NCI-H1092 treated with DMSO at 0.1 percent for 48 hours (cell line): Measurements from ENCODE around the gene AGFG1.

ENCODE experiments used
- DNase-seq: peaks from one replicate; lab custom pipeline; 2025; lab: John Stamatoyannopoulos, UW

The AGFG1 gene, protein sequence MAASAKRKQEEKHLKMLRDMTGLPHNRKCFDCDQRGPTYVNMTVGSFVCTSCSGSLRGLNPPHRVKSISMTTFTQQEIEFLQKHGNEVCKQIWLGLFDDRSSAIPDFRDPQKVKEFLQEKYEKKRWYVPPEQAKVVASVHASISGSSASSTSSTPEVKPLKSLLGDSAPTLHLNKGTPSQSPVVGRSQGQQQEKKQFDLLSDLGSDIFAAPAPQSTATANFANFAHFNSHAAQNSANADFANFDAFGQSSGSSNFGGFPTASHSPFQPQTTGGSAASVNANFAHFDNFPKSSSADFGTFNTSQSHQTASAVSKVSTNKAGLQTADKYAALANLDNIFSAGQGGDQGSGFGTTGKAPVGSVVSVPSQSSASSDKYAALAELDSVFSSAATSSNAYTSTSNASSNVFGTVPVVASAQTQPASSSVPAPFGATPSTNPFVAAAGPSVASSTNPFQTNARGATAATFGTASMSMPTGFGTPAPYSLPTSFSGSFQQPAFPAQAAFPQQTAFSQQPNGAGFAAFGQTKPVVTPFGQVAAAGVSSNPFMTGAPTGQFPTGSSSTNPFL

DNA sequence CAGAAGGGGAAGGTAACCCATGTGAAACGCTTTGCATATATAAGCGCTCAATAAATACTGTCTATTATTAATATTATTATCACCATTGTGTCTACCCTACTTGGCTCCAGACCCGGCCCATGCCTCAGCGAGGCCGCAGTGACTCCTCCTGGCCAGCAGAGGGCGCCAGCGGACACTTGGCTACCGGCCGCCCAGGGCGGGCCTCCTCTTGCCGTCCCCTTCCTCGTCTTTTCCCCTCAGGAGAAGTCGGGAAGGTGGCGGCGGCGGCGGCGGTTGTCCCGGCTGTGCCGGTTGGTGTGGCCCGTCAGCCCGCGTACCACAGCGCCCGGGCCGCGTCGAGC lies at the start of gene AGFG1:
Gene AGFG1, plus strand, starts transcription at position 233 of the 341 bp plus-strand sequence. CDS start 266 bp downstream, outside the sequence.
- peak; percentile 73 for DNase-seq

DNA sequence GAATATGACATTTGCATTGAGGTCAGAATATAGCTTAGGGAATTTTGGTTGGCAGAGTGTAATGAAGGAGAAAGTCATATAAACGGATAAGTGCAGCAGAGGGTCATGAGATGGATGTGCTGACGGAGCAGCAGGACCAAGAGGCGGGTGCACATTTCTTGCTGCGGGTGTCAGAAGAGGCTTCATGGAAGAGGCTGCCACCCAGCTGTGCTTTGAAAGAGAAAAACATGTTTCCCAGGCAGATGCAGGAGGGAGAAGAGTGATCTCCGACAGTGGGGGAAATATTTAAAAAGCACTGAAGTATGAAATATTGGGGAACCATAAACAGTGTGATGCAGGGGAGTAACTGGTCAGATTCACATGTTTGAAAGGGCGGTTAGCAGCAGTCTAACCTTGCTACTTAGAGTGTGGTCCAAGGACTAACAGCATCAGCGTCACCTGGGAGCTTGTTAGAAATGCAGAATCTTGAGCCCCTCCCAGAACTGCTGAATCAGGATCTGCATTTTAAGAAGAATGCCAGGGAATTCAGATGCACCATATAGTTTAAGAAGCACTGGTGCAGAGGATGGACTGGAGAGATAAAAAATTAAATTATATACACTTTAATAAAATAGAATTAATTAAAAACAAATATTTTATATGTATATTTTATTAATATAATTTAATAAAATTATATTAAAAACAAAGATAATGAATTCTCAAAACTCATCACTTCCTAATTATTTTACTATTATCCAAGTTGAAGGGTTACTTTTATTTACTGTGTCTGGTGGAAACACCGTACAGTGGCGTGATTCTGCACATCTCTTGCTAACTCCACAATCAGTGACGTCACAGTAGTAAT lies 48.1 kb upstream of the AGFG1 start:
- no peak for DNase-seq

DNA sequence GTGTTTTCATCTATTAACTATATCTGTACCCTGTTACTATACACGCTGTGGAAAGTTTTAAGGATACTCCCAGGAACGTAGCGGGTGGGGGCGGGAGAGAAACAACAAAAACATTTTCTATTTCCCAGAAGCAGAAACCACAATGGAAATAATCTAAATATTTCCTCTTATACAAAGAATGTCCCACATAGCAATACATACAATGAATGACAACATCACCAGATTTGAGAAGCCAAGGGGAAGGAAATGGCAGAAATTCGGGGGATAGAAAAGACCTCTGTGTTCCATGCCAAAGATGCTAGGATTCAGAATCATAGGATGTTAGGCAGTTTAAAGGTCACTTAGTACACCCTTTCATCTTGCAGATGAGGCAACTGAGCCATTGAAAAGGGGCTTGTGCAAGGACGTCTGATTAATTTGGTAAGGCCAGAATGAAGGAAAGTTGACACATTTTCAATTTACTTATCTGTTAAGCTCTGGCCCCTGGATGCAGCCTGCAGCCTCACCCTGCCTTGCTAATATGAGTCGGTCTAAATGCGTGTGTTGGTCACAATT lies 43.1 kb upstream of the AGFG1 start:
- no peak for DNase-seq

DNA sequence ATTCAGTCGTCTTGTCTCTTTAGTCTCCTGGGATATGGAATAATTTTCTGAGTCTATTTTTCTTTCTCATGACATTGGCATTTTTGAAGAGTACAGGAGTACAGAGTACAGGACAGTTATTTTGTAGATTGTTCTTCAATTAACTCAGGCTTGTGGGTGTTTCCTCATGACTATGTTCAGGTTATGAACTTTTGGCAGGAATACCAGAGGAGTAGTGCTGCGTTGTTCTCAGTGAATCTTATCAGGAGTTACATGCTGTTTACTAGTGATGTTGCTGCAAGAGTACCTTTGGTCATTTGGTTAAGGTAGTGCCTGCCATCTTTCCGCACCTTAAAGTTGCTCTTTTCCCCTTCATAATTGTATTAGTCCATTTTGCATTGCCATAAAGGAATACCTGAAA lies 41.3 kb upstream of the AGFG1 start:
- DNase-seq, result no peak

DNA sequence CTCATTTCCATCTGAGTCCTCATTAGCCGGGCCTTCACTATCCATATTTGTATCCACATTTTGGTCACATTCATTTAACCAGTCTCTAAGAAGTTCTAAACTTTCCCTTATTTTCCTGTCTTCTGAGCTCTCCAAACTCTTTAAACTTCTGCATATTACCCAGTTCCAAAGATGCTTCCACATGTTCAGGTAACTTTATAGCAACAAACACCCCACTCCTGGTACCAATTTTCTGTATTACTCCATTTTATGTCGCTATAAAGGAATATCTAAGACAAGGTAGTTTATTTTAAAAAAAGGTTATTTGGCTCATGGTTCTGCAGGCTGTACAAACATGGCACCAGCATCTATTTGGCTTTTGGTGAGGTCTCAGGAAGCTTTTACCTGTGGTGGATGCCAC lies 38.8 kb upstream of the AGFG1 start:
- no peak for DNase-seq

DNA sequence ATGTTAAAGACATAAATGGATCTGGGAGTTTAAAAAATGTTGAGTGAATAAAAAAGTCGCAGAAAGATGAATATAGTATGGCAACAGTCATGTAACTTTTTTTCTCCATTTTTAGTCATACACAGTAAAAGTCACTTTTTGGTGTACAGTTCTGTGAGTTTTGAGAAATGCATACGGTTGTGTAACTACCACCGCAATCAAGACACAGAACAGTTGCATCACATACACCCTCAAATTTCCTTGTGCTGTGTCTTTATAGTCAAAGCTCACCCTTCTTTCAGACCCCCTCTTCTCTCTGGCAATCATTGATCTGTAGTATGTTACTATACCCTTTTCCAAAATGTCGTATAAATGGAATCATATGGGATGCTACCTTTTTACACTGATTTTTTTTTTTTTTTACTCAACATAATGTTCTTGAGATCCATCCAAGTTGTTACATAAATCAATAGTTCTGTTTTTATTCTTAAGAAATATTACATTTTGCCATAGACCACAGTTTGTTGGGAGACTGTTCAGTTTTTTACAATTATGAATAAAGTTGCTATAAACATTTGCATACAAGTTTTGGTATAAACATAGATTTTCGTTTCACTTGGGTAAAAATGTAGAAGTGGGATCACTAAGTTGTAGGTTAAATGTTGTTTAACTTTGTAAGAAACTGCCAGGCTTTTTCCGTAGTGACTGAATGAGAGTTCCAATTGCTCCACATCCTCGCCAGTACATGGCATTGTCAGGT lies 35.4 kb upstream of the AGFG1 start:
- DNase-seq, result no peak

DNA sequence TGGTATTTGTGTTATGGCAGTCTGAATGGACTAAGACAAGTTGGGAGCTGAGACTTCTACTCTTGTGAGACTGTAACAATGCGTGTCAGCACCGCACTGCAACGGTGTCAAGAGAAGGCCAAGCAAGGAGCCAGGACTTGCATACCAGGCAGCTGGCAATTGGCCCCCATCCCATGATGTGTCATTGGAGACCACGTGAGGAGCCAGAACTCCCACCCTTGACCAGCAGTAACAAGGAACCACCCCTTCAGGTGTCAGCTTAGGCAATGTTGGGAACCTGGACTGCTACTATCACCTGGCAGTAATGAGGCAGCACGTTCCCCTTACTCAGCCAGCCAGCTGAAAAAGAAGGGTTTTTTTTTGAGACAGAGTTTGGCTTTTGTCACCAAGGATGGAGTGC lies 32.7 kb upstream of the AGFG1 start:
- DNase-seq, result no peak

DNA sequence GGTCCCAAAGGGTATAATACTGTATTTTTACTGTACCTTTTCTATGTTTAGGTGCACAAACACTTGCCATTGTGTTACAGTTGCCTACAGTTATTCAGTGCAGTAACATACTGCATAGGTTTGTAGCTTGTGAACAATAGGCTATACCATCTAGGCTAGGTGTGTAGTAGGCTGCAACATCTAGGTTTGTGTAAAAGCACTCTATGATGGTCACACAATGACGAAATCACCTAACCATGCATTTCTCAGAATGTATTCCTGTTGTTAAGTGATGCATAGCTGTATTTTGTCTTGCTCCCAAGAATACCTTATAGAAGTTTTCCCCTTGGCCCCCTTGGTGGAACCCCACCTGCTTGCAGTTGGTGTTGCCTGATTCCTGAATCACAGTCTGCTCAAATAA lies 29.3 kb upstream of the AGFG1 start:
- no peak for DNase-seq

DNA sequence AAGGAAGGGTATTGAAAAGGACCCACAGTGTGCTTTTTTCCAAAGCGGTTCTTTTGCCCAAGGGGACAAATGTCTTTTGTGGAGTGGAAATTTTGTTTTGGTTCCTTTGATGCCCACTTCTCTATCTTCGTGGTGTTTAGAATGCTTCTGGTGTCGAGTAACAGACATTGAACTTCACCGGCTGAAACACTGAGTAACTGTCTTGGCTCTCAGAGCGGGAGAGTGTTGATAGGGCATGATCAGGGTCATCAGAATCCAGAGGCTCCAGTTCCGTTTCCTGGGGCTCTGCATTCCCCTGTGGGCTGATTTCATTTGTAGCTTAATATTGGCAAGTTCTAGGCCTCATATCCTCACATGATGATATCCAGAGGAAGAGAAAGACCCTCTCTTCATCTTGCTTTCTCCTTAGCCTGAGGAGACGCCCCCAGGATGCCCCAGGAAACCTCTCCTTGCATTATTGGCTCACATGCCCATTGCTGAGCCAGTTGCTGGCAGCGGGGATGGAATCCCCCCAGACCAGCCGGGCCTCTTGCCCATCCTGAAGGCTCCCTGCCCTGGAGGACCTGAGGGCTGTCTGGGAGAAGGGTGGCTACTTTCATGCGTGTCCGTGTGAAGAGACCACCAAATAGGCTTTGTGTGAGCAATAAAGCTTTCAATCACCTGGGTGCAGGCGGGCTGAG lies 27.9 kb upstream of the AGFG1 start:
- DNase-seq, result no peak

DNA sequence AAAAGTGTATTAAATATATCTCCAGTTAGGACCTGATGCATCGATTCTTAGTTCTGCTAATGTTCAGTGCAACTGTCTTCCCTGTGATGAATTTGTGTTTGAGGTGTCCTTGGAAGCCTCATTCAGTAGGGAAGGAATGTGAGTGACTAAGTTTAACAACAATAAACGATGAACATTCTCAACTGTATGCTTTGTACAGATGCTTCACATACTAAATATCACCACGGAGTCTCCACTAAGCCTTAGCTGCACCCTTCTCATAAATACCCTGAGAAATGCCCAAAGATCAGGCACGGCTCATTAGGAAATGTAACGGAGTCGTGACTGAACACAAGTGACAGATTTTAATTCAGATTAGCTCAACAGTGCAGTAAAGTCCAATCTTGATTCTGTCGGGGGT lies 24.4 kb upstream of the AGFG1 start:
- no peak for DNase-seq

DNA sequence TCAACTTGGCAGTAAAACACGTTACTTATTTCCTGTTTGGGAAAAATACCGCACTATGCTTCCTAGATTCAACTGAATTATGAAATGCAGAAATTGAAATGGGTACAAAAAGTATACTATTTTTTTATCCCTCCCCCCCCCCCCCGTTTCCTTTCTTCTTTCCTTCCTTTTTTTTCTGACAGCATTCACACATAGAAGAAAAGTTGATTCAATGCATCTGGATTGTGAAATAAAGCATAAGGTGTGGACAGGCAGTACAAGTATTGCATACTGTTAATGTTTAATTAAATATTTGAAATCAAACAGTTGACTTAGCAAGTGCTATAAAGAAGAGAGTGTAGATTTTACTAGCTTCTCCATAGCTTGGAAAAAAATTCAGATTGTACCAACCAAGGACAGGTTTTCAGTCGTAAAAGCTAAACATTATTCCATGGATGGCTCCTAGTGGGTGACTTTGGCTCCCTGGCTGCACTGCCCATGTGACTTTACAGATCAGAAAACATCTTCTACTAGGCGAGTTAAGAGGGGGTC lies 21.6 kb upstream of the AGFG1 start:
- no peak for DNase-seq

DNA sequence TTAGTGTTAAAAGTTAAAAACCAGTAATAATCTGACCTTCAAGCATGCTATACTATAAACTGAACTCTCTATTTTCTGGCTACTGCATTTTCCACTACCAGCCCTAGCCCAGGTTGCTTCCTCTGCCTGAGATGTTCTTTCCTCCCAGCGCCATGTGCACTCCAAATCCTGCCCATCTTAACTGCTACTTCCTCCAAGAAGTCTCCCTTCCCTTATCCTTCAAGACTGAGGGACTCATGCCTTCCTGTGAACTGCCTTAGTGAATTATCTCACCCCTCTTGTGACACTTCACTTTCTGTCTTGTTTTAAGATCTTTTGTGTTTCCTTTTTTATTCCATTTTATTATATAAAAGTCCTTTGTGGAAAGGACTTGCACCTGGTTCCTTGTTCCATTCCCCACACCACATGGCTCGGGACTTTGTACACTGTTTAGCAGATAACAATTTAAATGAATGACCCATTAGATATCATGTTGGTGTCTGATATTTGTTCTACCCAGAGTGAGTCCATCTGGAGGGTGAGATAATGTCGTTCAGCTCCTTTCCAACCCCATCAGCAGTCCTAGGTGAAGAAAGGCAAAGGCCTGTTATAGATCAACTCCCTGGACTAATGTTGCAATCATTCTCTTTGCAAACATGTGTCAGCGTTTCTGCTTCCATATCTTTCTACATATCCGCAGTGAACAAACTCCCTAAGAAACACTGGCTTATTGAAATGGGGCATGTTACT lies 20.9 kb upstream of the AGFG1 start:
- no peak for DNase-seq

DNA sequence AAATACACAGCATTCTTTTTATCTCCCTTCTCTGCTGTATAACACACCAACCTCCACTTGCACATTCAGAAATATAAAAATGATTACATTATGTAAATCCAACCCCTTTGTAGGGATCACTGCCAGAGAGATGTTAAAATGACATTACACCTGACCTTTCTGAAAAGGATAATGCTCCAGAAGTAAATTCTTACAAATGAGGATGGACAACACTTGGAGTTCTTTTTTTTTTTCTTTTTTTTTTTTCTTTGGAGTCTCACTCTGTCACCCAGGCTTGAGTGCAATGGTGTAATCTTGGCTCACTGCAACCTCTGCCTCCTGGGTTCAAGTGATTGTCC lies 20.3 kb upstream of the AGFG1 start:
- no peak for DNase-seq

DNA sequence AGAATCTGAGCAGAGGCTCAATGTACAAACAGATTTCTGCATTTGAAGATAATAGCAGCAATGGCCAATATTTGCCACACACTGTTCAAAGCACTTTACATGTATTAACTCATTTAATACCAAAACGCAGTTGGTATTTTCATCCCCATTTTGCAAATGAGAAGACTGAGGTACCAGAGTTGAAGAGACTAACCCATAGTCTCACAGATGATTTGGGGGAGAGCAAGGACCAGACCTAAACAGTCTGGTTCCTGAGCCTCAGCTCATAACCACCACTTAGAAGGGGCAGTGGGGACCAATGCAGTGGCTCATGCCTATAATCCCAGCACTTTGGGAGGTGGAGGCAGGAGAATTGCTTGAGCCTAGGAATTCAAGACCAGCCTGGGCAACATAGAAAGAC lies 18.1 kb upstream of the AGFG1 start:
- no peak for DNase-seq

DNA sequence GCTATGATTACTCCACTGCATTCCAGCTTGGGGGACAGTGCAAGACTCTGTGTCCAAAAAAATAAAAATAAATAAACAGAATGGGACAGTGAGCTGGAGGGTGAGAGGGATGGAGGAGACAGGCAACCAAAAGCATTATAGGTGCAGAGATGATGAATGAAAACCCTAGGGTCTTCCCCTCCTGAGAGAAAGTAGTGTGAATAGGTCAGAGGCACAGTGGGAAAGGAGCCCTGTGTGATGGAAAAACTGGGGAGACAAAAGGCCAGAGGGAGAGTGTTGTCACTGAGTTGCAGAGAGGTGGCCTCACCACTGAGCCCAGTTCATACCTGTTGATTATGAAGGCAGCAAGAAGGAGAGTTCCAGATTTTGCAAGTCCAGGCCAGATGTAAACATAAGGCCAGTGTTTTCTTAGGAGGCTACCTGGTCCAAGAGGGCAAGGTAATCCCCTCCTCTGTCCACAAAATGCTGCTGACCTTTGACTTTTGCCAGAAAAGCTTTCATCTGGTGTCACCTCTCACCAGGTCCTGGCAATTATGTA lies 17.6 kb upstream of the AGFG1 start:
- no peak for DNase-seq

DNA sequence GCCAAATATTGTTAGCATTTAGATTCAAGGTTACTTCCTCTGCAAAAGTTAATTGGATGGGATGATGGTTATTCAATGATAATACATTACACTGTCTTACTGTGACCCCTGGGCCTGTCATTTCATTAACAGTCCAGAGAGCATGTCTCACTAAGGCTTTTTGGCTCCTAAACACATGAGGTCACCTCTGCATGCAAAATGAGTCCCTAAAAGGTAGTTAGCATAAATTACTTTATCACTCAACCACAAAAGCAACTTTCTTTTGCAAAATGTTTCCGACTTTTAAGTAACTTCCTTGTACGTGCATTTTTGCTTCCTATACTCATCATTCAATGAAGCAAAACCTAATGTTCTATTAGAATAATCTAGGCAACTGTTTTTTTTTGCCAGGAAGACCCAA lies 16.8 kb upstream of the AGFG1 start:
- DNase-seq, result no peak

DNA sequence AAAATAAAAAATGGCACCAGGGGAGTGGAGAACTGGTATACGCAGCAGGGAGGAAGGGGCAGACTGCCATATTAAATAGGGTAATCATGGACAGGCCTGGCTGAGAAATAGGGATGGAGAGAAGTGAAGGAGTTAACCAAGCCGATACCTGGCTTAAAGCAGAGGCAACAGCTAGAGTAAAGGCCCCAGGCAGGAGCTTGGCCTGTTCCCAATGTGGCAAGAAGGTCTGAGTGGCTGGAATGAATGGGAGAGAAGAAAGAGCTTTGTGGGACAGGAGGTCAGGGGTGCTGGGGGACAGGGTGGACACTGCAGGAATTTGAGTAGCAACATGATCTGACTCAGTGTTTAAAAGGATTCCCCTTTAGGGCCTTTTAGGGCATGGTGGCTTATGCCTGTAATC lies 15.9 kb upstream of the AGFG1 start:
- DNase-seq, result no peak

DNA sequence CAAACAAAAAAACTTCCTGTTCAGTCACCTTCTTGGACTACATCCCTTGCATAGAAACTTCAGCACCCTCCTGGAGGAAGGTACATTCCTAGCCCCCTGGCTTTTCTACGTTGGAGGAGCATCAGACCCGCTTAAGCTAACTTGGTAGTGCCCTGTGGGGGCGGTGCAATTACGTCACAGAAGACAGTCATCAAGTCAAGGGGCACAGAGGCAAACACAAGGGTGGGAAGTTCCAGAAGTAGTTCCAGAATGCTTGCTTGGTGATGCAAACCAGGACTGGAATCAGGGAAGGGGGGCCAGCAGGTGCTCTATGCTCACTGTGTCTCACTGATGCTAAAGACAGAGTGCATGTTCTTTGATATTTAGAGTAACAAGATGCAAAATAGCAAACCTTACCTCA lies 15.2 kb upstream of the AGFG1 start:
- DNase-seq, result no peak

DNA sequence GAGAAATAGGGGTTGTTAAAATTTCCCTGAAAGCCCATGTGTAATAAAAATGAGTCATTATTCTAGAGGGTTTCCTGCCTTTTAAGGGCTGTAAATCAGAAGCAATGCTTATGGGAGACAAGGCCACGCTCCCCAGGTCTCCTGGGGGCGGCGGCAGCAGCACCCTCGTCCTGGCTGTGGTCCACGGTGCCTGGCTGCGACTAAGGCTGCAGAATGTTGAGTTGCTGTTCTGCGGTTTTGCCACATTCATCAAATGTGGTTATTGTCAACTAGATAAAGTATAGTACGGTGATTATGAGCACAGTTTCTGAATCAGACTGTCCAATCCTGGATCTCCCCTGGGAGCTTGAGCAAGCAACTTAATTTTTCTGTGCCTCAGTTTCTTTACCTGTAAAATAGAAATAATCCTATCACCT lies 11.9 kb upstream of the AGFG1 start:
- no peak for DNase-seq

DNA sequence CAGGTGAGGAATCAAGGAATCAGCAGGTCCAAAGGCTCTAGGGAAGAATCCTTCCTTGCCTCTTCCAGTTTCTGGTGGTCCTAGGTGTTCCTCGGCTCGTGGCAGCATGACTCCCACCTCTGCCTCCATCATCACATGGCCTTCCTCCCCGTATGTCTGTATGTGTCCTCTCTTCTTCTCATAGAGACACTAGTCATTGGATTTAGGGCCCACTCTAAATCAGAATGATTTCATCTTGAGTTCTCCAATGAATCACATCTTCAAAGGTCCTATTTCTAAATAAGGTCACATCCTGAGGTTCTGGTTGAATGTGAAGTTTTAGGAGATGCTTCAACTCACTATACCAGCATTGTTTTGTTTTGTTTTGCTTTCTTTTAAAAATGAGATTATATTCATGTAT lies 11.1 kb upstream of the AGFG1 start:
- DNase-seq, result no peak
